Astrocyte of the cerebellum (primary cell): ENCODE results near the gene CARHSP1.
A peak's percentile ranks its signal among the peaks of the same experiment; 100 is the strongest.
"Not testable (repeated sequence)": the region's sequence is repeated elsewhere in the genome, so short reads cannot be mapped to it uniquely, and the experiment has no call there.

Experiments
- DNase-seq: peaks from one replicate; pipeline ENCODE4 v3.0.0-alpha.2; 2011; ENCODE audit warnings: low read depth
- H3K4me3 ChIP-seq: 2 replicates; pipeline ENCODE4 v1.5.1; 2011; ENCODE audit warnings: mild to moderate bottlenecking, low read depth, low read length, moderate library complexity
- CTCF ChIP-seq: IDR thresholded peaks from 2 replicates; pipeline ENCODE4 v1.5.1; 2012; ENCODE audit warnings: low read length, low read depth, moderate library complexity, mild to moderate bottlenecking; ENCODE audit errors: missing control alignments
- in situ Hi-C: cut with HindIII; loops from 2 replicates; pipeline ENCODE4 v1.10.0; 2017; ENCODE audit warnings: low sequenced_read_pairs

CARHSP1 gene

GRCh38 chr16:8868416-8869211 is at the start of gene CARHSP1:
Gene CARHSP1, minus strand, starts transcription at chr16:8869006. Its CDS starts 9,678 bp downstream, at chr16:8859328.
- peak within 1 kb of the TSS; percentile 71 for H3K4me3 ChIP-seq
- no peak for TF ChIP-seq CTCF
- in situ Hi-C loops: no loop called here
- DNase-seq: peak; percentile 64

GRCh38 chr16:8917336-8917735 is 48.5 kb upstream of the CARHSP1 start:
- in situ Hi-C loops: loop anchor here (25.0 kb wide), 1 partner anchor 105 kb away; no protein-coding TSS in a partner anchor
- not testable (repeated sequence) for H3K4me3 ChIP-seq, DNase-seq

GRCh38 chr16:8916541-8917225 is 47.9 kb upstream of the CARHSP1 start:
- no peak for TF ChIP-seq CTCF
- H3K4me3 ChIP-seq: no peak overlapping the region
- no peak for DNase-seq
- in situ Hi-C loops: loop anchor here (25.0 kb wide), 1 partner anchor 104 kb away; no protein-coding TSS in a partner anchor

- TF ChIP-seq CTCF: no peak
- in situ Hi-C loops: loop anchor here (25.0 kb wide), 1 partner anchor 104 kb away; no protein-coding TSS in a partner anchor
- H3K4me3 ChIP-seq: no peak overlapping the region
- DNase-seq: no peak
Measured at GRCh38 chr16:8915722-8916301, 47.0 kb upstream of the CARHSP1 start.

GRCh38 chr16:8914098-8914497 is 45.3 kb upstream of the CARHSP1 start:
- in situ Hi-C loops: loop anchor here (25.0 kb wide), 1 partner anchor 102 kb away; no protein-coding TSS in a partner anchor
- H3K4me3 ChIP-seq: no peak overlapping the region
- no peak for TF ChIP-seq CTCF
- no peak for DNase-seq

- TF ChIP-seq CTCF: no peak
Measured at GRCh38 chr16:8912793-8913192, 44.0 kb upstream of the CARHSP1 start.

More at GRCh38 chr16:8912793-8913192, 44.0 kb upstream of the CARHSP1 start:
- no peak overlapping the region for H3K4me3 ChIP-seq
- in situ Hi-C loops: loop anchor here (25.0 kb wide), 1 partner anchor 100 kb away; no protein-coding TSS in a partner anchor
- DNase-seq: no peak
